HG02884 (cell line): ENCODE data around the gene CSH1.
"Not testable (repeated sequence)": the region's sequence is repeated elsewhere in the genome, so short reads cannot be mapped to it uniquely, and the experiment has no call there.

Experiments
- ATAC-seq: cut with Tn5 transposase; IDR thresholded peaks from one replicate; pipeline ENCODE4 v1.9.1; 2021; ENCODE audit warnings: mild to moderate bottlenecking, moderate library complexity; ENCODE audit not compliant: unreplicated experiment

The CSH1 gene

GRCh38 chr17:63907161-63907778 lies 10.9 kb upstream of the CSH1 start:
- ATAC-seq = not testable (repeated sequence)

GRCh38 chr17:63904796-63905195 lies 8.4 kb upstream of the CSH1 start:
- not testable (repeated sequence) for ATAC-seq

- not testable (repeated sequence) for ATAC-seq
Measured at GRCh38 chr17:63903787-63904201, 7.4 kb upstream of the CSH1 start.

GRCh38 chr17:63901971-63902370 lies 5.6 kb upstream of the CSH1 start:
- not testable (repeated sequence) for ATAC-seq

GRCh38 chr17:63898899-63899798 lies 2.8 kb upstream of the CSH1 start:
- ATAC-seq = not testable (repeated sequence)

GRCh38 chr17:63894821-63895220 lies 1.6 kb downstream of the CSH1 start:
- not testable (repeated sequence) for ATAC-seq

GRCh38 chr17:63894021-63894420 lies 2.4 kb downstream of the CSH1 start:
- ATAC-seq = not testable (repeated sequence)

GRCh38 chr17:63892316-63893037 lies 3.9 kb downstream of the CSH1 start:
- ATAC-seq = not testable (repeated sequence)

GRCh38 chr17:63889026-63889848 lies 7.1 kb downstream of the CSH1 start:
- not testable (repeated sequence) for ATAC-seq

GRCh38 chr17:63885119-63885518 lies 11.3 kb downstream of the CSH1 start:
- ATAC-seq = not testable (repeated sequence)

- ATAC-seq = not testable (repeated sequence)
Measured at GRCh38 chr17:63882626-63883126, 13.7 kb downstream of the CSH1 start.

- ATAC-seq = no peak
Measured at GRCh38 chr17:63881935-63882601, 14.3 kb downstream of the CSH1 start, which contains the start of gene GH2. Gene GH2, minus strand, starts transcription at chr17:63881944. Its CDS starts 143 bp downstream, at chr17:63881801.

GRCh38 chr17:63881337-63881736 lies 15.0 kb downstream of the CSH1 start:
- not testable (repeated sequence) for ATAC-seq

- ATAC-seq = no peak
Measured at GRCh38 chr17:63880706-63881105, 15.7 kb downstream of the CSH1 start.

GRCh38 chr17:63878413-63878812 lies 18.0 kb downstream of the CSH1 start:
- not testable (repeated sequence) for ATAC-seq

GRCh38 chr17:63874693-63875092 lies 21.7 kb downstream of the CSH1 start:
- not testable (repeated sequence) for ATAC-seq

- ATAC-seq = not testable (repeated sequence)
Measured at GRCh38 chr17:63874061-63874626, 22.2 kb downstream of the CSH1 start.

- ATAC-seq = not testable (repeated sequence)
Measured at GRCh38 chr17:63873577-63873976, 22.8 kb downstream of the CSH1 start, which contains the start of gene CSH2. Gene CSH2, minus strand, starts transcription at chr17:63873677. Its CDS starts 63 bp downstream, at chr17:63873614.
